NCI-H2081 (cell line): ENCODE results near the gene CCN2.

ENCODE experiments used
- DNase-seq, 2 experiments: peaks; one replicate each; lab custom pipeline; 2025; lab: John Stamatoyannopoulos, UW

Gene CCN2, protein sequence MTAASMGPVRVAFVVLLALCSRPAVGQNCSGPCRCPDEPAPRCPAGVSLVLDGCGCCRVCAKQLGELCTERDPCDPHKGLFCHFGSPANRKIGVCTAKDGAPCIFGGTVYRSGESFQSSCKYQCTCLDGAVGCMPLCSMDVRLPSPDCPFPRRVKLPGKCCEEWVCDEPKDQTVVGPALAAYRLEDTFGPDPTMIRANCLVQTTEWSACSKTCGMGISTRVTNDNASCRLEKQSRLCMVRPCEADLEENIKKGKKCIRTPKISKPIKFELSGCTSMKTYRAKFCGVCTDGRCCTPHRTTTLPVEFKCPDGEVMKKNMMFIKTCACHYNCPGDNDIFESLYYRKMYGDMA

DNA sequence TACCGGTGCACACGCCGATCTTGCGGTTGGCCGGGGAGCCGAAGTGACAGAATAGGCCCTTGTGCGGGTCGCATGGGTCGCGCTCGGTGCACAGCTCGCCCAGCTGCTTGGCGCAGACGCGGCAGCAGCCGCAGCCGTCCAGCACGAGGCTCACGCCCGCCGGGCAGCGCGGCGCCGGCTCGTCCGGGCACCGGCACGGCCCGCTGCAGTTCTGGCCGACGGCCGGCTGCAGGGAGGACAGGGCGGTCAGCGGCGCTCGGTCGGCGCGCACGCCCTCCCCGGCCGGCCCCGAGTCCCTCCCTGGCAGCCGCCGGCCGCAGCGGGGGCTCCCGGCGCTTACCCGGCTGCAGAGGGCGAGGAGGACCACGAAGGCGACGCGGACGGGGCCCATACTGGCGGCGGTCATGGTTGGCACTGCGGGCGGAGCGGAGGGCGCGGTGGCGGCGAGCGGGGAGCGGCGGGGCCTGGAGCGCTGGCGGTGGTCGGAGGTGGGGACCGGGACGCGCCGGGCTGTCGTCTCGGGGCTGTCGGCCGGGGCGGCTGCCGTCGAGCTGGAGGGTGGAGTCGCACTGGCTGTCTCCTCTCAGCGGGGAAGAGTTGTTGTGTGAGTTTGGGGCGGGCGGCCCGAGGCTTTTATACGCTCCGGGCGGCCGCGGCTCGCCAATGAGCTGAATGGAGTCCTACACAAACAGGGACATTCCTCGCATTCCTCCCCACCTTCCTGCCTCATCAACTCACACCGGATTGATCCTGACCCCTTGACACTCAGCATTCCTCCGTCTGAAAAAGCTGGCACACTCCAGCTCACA lies at the start of gene CCN2:
TSS of gene CCN2 (minus strand) at position 606 of the 809 bp plus-strand sequence. CDS start at position 406, 200 bp downstream.
- DNase-seq: peak in 1 of 2 experiments; percentile 28

DNA sequence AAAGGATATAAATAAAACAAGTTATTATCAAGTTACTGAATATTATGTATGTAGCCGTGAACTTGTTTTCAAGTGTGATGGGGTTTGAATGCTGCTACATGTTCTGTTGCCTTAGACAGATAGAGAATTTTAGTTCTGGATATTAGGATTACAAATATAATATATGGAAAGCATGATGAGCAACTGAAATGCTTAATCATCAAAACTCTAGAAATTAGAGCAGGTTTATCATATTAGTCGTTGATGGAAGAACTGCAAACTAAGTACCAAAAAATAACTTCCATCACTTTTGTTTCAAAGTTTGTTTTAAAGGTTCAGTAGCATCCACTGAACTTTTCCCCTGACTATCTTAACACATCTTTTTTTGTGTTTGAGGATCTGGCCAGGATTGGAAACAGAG lies 49.1 kb upstream of the CCN2 start:
- no peak for DNase-seq

DNA sequence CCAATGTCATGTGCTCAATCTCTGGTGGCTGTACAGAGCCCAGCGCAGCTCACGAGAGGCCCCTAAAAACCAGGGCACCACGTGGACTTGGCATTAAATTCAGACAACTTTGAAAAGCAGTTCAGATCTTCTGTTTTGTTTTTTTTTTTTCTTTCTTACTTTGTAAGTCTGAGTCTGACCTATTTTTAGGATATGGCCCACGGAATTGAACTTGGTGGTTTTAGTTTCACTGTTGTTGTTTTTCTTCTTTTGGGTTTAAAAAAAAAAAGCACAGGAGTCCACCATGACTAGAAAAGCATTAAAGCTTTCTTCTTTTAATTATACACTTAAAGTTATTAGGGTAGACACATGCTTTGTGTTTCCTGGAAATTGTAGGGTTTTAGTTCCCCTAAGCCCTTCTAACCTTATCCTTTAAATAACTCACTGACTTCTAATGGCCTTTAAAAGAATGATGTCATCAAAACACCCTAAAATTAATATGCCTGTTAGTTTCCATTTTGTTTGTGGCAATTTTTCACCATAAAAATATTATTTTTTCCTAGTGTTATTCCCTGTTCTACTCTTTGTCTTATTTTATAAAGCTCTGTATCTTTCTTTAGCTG lies 48.5 kb upstream of the CCN2 start:
- DNase-seq: no peak

DNA sequence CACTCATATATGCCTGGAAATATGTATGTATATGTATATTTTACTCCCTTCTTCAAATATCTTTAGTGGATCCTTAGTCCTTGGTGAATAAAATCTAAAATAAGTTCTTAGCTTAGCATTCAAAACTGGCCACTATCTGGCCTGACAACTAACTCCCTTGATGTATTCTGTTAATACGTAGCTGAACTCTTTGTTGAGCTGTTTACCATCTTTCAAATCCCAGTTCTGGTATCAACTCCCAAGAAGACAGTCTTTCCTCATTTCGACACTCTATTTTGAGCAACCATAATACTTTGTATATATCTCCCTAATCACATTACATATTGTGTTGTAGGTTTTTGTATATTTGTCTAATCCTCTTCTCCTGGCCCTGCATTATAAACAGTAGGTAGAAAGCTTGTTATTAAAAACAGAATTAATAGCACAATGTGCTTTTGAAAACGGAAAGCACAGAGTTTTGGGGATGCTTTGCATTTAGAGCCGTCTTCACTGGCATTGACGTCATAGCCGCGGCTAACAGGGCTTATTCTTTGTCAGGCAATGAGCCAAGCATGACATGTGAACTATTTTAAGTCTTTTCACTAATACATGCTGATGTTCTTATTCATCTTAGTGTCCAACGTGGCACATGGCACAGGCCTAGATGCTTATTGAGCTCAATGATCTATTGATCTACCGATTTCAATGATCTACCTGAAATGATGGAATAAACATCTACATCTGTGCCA lies 47.2 kb upstream of the CCN2 start:
- DNase-seq: no peak

DNA sequence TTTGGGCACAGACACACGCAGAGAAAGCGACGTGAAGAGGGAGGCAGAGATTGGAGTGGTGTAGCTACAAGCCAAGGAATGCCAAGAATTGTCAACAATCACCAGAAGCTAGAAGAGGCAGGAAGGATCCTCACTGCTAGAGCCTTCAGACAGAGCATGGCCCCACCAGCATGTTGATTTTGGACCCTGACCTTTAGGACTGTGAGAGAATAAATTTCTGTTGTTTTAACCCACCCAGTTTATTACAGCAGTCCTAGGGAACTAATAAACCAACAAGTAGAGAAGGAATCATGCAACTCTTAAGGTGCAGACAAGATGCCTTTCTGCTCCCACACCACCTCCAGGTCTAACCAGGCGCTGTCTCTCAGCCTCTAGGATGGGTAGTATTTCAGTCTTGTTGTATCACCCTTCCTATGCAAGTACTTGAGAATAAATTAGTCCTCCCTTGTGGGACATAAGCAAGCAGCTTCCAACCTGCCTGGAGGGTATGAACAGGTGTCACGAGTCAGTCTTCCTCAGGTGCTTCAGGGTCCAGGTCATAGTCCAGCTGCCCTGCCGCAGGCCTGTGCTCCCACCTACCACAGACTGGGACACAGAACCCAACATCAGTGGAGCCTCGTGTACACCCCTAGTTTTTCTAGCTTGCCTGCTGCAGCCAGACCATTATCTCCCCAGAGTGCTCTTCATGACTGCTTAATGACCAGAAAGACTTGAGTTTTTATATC lies 46.4 kb upstream of the CCN2 start:
- no peak for DNase-seq

DNA sequence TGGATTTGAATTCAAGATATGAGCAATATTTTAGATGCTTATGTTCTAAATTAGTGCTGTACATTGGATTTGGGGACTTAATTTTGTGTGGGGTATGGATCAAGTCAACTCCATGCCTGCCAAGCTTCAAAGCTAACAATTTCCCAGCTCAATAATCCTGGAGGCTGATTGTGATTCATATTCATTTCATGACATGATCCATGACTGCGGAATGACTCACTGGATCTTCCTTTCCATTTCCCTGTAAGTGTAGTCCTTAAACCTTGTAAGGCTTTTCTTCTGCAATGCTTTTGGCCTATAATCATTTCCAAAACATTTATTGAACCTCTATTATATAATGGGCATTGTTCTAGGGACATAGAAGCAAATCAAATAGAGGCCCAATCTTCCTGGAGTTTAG lies 44.7 kb upstream of the CCN2 start:
- DNase-seq: no peak

DNA sequence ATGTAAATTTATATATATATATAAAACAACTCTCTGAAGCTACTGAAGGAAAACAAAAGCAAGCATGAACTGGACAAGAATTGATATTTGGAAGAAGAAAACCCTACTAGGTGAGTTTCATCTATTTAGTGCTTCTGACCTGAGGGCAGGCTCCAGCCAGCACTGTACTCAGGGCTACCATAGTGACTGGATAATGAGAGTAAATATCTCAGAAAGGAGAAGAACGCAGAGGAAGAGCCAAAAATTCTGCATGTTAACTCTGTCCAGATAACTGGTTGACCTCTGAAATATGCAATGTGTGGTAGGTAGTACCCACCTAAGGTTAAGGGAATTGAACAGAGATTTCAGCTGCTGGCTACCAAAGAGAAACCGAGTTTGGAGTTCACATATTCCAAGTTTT lies 41.4 kb upstream of the CCN2 start:
- no peak for DNase-seq

DNA sequence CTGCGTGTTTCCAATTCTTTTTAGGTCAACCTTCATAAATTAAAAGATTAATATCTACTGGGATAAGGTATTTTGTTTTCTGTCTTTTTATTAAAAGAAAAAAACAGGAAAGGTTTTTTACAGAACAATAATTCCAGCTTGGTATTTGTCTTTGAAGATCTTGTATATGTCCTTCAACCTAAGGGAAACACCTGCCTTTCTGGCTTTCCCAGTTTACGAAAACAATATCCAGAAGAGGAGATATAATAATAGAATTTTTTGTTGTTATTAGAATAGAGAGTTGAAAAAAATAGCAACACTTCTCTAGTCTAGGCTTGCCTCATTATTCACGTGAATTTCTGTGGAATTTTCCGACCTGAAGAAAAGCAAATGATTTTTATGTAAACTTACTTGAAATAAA lies 37.9 kb upstream of the CCN2 start:
- DNase-seq: no peak

DNA sequence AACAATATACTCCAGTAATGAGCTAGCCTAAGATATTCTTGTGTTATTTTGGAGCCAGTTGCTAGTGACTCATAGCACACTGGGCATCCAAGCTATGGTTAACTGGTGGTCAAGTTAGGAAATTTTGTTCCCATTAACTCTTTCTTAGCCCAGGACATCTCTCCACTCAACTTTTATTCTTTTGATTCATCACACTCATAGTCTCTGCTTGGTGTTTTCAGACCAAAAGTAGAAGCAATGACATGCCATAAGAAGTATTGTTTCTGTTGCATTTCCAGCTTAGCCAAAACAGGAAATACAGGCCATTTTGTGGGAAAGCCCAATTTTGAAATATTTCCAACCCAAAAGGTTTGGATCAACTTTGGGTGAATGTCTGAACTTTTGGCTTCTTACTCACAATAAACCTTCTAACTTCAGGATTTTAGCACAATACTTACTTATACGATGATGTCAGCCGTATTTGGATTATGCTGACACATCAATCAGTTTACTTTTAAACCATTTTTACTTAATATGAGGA lies 31.6 kb upstream of the CCN2 start:
- DNase-seq: no peak

DNA sequence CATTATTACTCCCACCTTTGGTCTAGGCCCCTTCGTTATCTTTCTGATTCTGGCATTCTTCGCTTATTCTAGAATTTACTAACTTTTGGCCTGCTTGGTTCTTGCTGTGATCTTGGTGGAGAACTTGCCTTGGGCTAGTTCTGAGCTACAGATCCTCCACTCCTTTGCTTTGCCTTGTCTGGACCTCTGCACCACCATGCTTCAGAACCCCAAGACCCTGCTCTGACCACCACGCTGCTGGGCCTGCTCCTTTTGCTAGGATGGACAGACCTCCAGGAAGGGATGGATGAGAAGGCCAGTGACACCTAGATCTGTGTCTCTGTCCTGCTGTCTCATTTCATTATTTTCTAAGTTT lies 30.4 kb upstream of the CCN2 start:
- DNase-seq: no peak

DNA sequence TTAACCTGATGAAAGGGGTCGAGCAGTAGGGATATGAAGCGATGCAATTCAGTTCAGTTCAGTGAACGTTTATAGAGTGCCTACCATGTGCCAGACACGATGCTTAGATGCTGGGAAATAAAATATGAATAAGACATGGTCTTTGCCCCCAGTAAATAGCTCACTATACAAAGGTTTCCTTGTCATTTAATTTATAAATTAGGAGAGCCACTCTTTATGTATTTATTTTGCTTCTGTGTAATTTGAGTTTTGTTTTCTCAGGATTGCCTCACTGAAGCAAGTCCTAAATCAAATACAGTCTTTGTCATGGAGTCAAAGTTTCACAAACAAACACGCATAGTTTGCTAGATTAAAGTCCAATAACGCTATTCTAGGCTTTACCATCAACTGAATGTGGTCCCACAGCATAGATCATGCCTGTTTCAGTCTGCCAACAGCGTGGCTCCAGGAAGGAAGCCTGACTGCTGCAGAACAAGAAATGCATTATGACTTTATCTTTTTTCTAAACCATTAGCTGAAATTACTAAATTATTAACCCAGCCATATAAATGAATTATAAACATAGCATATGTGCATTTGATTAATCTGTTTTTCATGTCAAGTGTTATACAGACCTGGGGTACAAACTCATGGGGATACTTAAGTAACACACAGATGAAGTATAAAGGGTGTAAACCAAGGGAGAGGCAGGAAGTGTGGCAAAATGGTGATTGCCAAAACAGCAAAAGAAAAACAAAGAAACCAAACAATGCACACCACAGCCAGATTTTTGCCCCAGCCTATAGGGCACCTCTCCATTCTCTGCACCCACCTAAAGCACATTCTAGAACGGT lies 29.8 kb upstream of the CCN2 start:
- no peak for DNase-seq

DNA sequence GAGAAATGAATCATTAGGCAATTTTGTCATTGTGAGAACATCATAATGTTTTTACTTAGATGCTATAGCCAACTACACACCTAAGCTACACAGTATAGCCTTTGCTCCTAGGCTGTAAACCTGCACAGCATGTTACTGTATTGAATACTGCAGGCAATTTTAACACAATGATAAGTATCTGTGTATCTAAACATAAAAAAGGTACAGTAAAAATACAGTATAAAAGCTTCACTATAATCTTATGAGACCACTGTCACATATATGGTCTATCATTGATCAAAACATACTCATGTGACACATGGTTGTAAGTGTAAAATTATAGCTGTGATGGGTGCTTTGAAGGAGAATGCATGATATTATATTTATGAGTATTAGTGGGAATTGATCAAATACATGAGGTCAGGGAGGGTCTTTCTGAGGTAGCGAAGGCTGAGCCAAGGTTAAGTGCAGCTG lies 29.2 kb upstream of the CCN2 start:
- DNase-seq: no peak

DNA sequence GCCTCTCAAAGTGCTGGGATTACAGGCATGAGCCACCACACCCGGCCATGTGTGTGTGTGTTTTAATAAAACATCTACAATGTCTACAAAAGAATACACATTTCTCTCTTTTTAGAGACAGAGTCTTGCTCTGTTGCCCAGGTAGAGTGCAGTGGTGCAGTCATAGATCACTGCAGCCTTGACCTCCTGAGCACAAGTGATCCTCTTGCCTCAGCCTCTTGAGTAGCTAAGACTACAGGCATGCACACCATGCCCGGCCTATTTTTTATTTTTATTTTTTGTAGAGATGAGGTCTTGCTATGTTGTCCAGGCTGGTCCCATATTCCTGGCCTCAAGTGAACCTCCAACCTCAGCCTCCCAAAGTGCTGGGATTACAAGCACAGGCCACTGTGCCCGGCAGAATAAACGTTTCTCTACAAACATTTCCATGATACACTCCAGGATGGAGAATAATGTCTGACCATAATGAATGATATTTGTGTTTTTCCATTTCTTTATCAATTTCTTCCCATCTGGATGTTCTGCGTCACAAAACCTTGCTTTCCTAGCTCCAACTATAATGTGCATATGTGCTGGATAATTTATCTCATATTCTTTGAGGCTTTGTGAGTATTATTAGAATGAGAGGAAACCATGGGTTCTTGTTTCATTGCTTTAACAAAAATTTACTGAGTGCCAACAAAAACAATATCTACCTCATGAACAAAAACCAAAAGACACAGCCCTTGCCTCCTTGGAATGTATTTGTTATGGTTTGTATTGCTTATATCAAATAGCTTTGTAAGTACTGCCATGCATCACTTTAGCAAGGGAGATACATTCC lies 28.6 kb upstream of the CCN2 start:
- no peak for DNase-seq

DNA sequence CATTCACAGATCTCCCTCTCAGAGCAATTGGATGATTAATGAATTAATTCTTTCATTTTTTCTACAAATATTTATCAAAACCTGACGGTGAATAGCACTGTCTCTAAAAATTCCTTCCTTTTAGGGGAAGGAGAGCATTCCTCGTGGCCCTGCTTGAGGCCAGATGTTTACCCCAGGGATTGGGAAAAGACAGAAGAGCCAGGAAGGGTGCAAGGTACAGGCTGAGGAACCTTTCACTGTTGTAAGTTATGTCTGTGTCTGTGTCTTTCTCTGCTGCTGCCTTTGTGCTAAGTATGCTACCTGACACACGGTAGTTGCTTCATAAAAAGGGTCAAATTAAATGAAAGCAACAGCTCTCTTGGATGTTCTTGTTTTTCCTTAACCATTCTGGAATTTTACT lies 27.4 kb upstream of the CCN2 start:
- DNase-seq: no peak

DNA sequence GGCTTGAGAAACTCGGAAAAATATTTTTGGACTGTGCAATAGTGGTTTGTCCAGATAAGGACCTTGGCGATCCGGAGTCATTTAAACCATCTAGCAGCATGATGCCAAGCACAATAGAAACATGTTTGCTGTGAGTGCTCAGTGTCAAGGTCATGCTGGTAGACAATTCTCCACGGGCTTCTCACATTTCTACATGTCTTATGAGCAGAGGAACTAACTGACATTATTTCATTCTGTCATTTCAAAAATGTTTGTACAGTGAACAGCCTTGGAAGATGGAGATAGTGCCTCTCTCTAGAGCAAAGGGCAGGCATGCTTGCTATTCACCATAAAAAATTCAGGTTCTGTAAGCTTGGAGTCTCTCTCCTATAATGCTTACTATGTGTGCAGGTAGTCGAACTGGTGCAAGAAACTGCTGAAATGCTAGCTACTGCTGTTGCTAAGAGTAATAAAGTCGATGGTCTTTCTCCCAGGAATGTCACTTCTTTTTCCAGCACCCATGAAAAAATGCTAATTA lies 25.4 kb upstream of the CCN2 start:
- no peak for DNase-seq

DNA sequence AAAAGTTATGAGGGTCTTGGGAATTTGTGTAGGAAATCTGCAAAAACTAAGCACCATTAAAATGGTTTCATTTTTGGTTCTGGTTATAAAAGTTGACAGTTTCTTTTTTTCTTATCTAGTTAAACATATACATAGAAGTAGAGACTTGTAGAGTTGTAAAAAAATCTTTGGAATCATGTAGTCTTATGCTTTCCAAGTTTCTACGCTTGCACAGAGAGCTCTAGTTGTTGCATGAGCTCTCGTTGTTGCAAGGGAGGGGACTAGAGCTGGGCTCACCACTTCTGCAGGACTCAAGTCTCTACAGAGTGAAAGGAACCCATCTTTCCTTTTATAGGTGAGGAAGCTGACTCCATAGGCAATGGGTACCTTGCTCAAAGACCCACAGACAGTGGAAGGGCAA lies 21.6 kb upstream of the CCN2 start:
- no peak for DNase-seq

DNA sequence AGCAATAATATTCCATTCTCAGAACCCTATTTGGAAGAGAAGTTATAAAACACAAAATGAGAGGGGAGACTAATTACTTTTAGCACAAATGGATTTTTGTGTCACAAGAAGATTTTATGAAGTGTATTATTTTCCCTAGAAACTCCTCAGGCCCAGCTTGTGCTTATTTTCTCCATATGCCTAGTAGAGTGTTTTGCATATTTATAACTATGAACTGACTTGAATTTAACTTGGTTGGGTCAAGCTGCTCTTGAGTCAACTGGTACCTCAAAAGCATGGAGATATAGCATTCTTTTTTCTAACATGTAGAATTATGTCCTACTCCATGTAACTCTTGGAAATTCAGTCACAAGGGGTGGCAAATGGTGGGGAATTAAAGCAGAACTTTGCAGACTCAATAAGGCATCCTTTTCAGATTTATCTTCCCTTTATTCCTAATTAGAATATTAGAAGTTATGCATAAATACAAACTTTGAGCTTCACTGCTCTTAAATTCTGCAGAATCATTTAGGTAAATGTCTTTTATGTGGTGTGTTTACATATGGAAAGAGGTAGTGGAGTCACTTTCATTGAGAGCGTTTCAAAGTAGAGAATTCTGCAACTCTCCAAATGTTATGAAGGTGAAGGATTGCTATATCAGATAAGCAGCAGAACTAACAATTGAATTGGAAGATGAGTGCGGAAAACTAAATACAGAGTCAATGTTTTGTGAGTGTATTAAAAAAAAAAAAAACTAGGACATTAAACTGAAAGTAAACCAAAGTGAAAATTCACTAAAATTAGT lies 19.1 kb upstream of the CCN2 start:
- DNase-seq: no peak

DNA sequence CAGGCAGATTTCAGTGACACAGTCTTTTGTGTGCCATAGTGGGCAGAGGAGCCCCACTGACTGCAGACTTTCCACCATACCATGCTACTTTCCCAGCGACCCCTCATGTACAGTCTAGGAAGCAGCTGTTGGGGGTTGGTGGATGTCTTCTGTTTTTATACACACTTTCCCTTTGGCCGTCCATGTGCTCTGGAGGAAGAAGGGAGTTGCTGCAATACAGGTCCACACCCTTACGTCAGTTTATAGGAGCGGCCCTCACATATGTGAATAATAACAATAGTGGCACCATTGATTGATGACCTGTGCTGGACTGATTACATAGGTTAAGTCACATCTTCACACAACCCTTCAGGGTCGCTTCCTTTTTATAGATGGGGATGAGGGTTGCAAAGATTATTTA lies 17.5 kb upstream of the CCN2 start:
- DNase-seq: no peak

DNA sequence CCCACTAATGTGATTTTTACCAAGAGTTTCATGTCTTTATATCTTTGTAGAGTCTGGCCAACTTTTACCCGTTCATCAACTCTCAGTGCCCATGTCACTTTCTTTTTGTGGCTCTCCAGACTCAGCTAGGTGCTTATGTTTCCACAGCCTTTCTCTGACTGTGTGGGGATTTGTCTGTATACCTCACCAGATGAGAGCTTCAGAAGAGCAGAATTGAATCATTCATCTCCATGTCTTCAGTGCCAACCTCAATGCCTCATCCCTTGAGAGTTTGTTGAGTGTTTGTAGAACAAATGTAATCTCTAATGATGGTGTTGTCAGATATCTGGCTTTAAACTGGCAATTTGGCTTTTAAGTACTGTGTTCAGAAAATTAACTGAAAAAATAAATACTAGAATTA lies 16.8 kb upstream of the CCN2 start:
- DNase-seq: no peak
